Measurements from ENCODE around the gene CSMD2.

DNA sequence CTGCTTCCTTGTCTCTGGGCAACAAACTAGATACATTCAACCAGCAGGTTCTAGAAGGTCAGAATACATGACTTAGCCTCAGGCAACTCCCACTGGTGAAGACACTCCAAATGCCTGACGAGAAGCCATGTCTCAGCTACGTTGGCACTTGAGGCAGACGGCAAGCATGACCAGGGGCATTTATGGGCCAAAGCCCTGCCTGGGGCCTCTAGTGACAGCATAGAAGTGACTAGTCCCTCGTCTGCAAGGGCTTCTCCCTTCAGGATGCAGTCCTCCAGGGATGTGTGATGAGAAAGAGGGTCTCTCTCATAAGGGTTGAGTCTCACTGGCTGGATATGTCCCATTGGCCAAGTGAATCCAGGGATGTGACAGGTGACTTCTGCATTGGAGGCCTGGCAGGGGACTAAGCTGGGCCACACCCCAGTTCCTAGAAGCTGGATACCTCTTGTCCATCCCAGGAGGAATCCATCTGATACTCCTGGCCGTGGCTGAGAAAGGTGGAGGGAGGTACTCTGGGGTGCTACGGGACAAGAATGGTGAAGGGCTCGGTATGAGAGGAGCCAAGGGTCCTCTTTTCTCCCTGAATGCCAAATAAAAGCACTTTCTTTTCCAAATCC is 449.7 kb downstream of the CSMD2 start:
- TF ChIP-seq CTCF (IDR thresholded peaks at IDR 0.05) (no peak), EP300 (IDR thresholded peaks at IDR 0.05; ENCODE audit: low read depth) (no peak), POLR2AphosphoS5 (IDR thresholded peaks at IDR 0.05) (no peak)

All from transverse colon (tissue), 4 donors.